ENCODE measurements around the gene SH3D21. TPM values are rescaled to one million over a fixed set of nuclear protein-coding genes. Genes with fewer than 3 reads are reported as not detected.
A peak's percentile ranks its signal among the peaks of the same experiment; 100 is the strongest.

Gene SH3D21
- polyA plus RNA-seq, 3 donors, result 0.56 TPM; not detected in 2

DNA sequence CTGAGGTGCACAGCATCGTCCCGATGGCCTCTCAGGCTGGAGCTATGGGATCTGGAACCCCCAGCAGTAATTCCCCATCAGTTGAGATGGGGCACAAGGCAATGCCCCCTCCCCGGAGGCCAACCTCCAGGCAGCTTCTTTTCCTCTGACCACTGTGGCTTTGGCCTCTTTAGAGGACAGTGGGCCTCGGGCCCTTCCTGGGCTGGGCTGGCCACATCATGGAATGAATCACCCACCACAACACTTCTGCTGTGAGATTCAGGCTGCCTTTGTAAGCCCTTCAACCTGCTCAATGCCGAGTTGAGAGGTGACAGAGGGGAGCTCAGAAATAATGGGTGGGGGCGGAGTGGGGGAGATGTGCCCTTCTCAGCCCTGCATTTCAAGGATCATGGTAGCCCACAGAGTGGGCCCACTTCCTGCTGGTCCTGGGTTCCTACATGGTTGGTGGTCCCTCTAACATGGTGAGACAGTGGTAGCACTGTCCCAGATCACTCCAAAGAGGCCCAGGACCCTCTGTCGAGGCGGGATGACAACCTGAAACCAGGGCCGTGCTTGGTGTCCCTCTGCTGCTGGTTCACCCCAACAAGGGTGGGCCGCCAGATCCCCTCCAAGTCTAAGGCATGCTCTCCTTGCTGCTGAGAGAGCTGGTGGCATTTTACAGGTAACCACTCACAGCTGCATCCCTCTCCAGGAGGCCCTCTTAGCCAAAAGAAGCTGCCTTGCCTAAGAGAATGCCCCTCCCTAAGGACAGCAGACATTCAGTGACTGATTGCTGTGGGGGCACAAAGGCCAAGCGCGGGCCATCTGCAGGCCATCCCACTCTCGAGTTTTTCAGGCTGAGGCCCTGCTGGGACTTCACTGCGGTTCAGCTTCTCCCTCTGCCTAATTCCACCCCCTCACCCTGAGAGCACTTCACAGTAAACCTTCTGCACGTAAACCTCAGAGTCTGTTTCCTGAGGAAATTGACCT, 47.0 kb downstream of the SH3D21 start:
- Mint-ChIP-seq H3K9me3 (peaks cover 0 to 2% (median 0%) of the 10 kb centered on the region in 7 donors), H3K27me3 (ENCODE audit: low read depth in 3 of 3) (no peaks in the 10 kb centered on the region), H3K36me3 (peaks cover 78 to 89% of the 10 kb centered on the region in 2 donors), H3K27ac (peak overlapping the region in 2 of 7 donors; percentile 50 to 65), H3K4me1 (peaks cover 37% of the 10 kb centered on the region), H3K4me3 (no peak overlapping the region)
- no peak overlapping the region for H3K9ac ChIP-seq (ENCODE audit: insufficient read depth, low read length, poor library complexity, severe bottlenecking)
- 87% methylated on average over 11 of the region's 15 CpGs for WGBS (ENCODE audit: insufficient coverage)
- peaks cover 91% of the 10 kb centered on the region for H4K20me1 ChIP-seq (ENCODE audit: insufficient read depth, low read length)
- H3K4me2 ChIP-seq (replicated peaks; ENCODE audit: extremely low read depth, low read length, poor library complexity, severe bottlenecking), result no peak overlapping the region
- H3K36me3 ChIP-seq (replicated peaks in 1 of 2; ENCODE audit: control insufficient read depth in 1 of 2, insufficient read depth in 2 of 2, low read length in 2 of 2), result peaks cover 62 to 77% of the 10 kb centered on the region in 2 donors
- H3K4me3 ChIP-seq (replicated peaks in 1 of 3; ENCODE audit: low read depth in 2 of 3, low read length in 3 of 3), result no peak overlapping the region
- TF ChIP-seq, protein P1, sequence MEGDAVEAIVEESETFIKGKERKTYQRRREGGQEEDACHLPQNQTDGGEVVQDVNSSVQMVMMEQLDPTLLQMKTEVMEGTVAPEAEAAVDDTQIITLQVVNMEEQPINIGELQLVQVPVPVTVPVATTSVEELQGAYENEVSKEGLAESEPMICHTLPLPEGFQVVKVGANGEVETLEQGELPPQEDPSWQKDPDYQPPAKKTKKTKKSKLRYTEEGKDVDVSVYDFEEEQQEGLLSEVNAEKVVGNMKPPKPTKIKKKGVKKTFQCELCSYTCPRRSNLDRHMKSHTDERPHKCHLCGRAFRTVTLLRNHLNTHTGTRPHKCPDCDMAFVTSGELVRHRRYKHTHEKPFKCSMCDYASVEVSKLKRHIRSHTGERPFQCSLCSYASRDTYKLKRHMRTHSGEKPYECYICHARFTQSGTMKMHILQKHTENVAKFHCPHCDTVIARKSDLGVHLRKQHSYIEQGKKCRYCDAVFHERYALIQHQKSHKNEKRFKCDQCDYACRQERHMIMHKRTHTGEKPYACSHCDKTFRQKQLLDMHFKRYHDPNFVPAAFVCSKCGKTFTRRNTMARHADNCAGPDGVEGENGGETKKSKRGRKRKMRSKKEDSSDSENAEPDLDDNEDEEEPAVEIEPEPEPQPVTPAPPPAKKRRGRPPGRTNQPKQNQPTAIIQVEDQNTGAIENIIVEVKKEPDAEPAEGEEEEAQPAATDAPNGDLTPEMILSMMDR (IDR thresholded peaks at IDR 0.05), result no peak
- H3K27me3 ChIP-seq (ENCODE audit: control insufficient read depth in 2 of 2, insufficient read depth in 2 of 2, low read length in 2 of 2), result no peaks in the 10 kb centered on the region
- H3K27ac ChIP-seq (ENCODE audit: low read depth in 1 of 2, low read length in 2 of 2), result no peak overlapping the region
- no peak for DNase-seq
- H3K4me1 ChIP-seq (ENCODE audit: control insufficient read depth in 1 of 2, insufficient read depth in 2 of 2, low read length in 2 of 2), result peaks cover 34 to 41% of the 10 kb centered on the region in 2 donors
- H2AFZ ChIP-seq (ENCODE audit: insufficient read depth, low read depth, low read length, poor library complexity, severe bottlenecking), result no peak overlapping the region
- H3K79me2 ChIP-seq (ENCODE audit: insufficient read depth, low read length), result no peaks in the 10 kb centered on the region
- intact Hi-C loops (cut with micrococcal nuclease), result no loop called here
- no peaks in the 10 kb centered on the region for H3K9me3 ChIP-seq (replicated peaks in 1 of 2; ENCODE audit: control insufficient read depth in 1 of 2, insufficient read depth in 1 of 2, low read length in 2 of 2)

DNA sequence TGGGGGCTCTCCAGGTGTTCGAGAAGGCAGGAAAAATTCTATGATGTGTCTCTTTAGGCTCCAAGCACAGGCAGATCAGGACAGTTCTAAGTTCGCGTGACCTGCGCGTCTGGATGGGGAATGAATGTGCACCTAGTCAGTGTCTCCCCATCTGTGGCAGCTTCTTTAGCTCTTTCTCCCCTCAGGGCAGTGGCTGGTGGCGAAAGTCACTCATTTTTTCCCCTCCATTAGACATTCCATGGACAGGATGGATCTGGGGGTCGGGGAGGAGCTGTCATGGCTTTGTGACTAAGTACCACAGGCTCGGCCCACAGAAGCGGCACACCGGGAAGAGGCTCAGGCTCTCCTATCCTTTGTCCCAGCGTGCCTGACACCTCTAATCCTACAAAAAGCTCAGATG, 48.3 kb downstream of the SH3D21 start:
- H3K9ac ChIP-seq (ENCODE audit: insufficient read depth, low read length, poor library complexity, severe bottlenecking), result no peak overlapping the region
- H2AFZ ChIP-seq (ENCODE audit: insufficient read depth, low read depth, low read length, poor library complexity, severe bottlenecking), result no peak overlapping the region
- Mint-ChIP-seq H3K36me3 (peaks cover 80 to 89% of the 10 kb centered on the region in 2 donors), H3K9me3 (peaks cover 0 to 2% (median 0%) of the 10 kb centered on the region in 7 donors), H3K4me3 (no peak overlapping the region), H3K27me3 (ENCODE audit: low read depth in 3 of 3) (no peaks in the 10 kb centered on the region), H3K4me1 (peaks cover 31% of the 10 kb centered on the region), H3K27ac (peak overlapping the region in 1 of 7 donors; percentile 26)
- WGBS (ENCODE audit: insufficient coverage), result 96% methylated on average over 2 of the region's 11 CpGs
- H3K36me3 ChIP-seq (replicated peaks in 1 of 2; ENCODE audit: control insufficient read depth in 1 of 2, insufficient read depth in 2 of 2, low read length in 2 of 2), result peaks cover 63 to 78% of the 10 kb centered on the region in 2 donors
- peaks cover 26 to 32% of the 10 kb centered on the region in 2 donors for H3K4me1 ChIP-seq (ENCODE audit: control insufficient read depth in 1 of 2, insufficient read depth in 2 of 2, low read length in 2 of 2)
- no peak for DNase-seq
- no peaks in the 10 kb centered on the region for H3K79me2 ChIP-seq (ENCODE audit: insufficient read depth, low read length)
- H3K27me3 ChIP-seq (ENCODE audit: control insufficient read depth in 2 of 2, insufficient read depth in 2 of 2, low read length in 2 of 2), result no peaks in the 10 kb centered on the region
- H3K4me2 ChIP-seq (replicated peaks; ENCODE audit: extremely low read depth, low read length, poor library complexity, severe bottlenecking), result no peak overlapping the region
- no peak overlapping the region for H3K27ac ChIP-seq (ENCODE audit: low read depth in 1 of 2, low read length in 2 of 2)
- TF ChIP-seq, protein P1 (IDR thresholded peaks at IDR 0.05), result no peak
- H4K20me1 ChIP-seq (ENCODE audit: insufficient read depth, low read length), result peaks cover 90% of the 10 kb centered on the region
- intact Hi-C loops (cut with micrococcal nuclease), result no loop called here
- H3K4me3 ChIP-seq (replicated peaks in 1 of 3; ENCODE audit: low read depth in 2 of 3, low read length in 3 of 3), result no peak overlapping the region
- H3K9me3 ChIP-seq (replicated peaks in 1 of 2; ENCODE audit: control insufficient read depth in 1 of 2, insufficient read depth in 1 of 2, low read length in 2 of 2), result no peaks in the 10 kb centered on the region

All from CD14-positive monocyte (primary cell).